ENCODE data around the gene ZIC2.
A peak's percentile ranks its signal among the peaks of the same experiment; 100 is the strongest.

ZIC2 gene

DNA sequence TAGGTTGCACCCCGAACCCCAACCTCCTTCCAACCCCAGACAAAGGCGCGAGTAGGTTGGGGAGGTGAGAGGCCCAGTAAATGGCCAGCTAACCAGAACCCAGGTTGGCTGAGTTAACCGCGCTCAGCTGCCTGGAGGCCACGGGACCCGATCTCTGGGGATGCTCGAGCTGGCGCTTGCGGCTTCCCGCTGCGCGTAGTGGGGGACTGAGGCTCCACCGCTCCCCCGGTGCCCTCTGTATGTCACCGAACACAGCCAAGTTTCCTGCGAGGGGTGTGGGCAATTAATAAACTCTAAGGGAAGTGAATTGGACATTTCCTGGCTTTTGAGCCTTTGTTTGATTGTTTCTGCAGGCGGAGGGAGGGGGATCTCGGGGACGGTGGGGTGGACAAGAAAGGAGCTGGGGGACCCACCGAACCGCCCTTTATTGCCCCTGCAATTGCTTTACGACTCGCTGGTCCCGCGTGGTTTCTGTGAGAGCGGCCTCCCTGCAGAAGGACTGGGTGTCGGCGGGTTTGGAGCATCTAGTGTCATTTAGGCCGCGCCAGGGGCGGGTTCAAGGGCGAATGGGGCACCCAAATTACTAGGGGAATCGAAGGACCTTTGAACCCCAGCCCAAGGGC lies 6.5 kb upstream of the ZIC2 start:
- no peak for DNase-seq

DNA sequence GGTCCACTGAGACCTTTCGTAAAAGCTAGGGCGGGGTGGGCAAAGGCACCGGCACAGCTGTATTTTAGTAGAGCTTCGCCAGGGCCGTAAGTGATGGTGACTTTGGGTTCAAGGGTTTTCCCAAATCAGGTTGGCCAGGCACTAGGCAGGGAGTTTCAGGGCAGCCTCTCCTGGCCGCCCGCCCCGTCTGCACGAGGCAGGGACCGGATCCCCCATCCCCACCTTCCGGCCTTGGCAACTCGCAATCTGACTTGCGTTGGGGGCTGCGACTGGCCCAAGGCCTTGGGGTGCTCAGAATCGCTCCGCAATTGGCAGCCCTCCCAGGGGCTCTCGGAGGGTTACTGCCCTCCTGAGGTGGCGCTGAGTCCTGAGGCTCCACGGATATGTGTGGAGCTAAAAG lies 6.0 kb upstream of the ZIC2 start:
- no peak for DNase-seq

DNA sequence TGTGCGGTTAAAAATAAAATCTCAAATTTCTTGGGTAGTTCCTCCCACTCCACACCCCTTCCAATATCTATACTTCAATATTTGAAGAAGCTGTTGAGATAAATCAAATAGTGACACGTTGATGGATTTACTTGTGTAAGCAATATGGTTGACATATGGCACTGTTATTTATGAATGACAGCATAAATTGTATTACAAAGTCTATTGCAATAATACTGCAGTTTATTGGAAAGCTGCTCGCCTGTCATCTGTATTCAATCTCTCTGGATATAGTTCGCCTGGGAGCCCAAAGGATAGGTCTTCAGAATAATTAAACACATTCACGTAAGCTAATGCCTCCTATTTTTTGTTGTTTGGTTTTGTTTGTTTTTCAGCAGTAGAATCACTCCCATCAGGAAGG lies 5.0 kb upstream of the ZIC2 start:
- no peak for DNase-seq

DNA sequence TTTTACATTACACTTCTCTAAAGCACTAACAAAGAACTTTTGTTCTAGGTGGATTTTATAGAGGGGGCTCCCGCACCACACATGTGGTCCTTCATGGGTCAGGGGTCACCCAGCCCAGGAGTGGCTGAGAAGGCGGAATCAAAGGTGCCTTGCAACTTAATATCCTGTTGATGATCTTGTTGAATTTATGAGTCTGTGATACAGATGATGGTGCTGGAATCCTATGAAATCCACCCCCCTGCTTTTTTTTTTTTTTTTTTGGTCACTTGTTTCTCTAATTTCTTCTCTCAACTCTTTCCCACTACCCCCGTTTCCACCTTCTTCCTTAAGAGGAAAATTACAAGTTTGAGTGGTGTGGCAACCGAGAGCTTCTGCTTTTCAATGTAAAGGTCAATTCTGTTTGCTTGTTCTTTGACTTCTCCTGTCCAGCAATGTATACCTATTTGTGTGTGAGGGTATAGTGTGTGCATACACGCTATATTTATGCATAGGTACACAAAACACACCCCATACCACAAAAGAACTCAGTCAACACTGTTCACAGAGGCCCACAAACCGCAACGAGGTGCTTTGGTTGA lies 4.2 kb upstream of the ZIC2 start:
- no peak for DNase-seq

DNA sequence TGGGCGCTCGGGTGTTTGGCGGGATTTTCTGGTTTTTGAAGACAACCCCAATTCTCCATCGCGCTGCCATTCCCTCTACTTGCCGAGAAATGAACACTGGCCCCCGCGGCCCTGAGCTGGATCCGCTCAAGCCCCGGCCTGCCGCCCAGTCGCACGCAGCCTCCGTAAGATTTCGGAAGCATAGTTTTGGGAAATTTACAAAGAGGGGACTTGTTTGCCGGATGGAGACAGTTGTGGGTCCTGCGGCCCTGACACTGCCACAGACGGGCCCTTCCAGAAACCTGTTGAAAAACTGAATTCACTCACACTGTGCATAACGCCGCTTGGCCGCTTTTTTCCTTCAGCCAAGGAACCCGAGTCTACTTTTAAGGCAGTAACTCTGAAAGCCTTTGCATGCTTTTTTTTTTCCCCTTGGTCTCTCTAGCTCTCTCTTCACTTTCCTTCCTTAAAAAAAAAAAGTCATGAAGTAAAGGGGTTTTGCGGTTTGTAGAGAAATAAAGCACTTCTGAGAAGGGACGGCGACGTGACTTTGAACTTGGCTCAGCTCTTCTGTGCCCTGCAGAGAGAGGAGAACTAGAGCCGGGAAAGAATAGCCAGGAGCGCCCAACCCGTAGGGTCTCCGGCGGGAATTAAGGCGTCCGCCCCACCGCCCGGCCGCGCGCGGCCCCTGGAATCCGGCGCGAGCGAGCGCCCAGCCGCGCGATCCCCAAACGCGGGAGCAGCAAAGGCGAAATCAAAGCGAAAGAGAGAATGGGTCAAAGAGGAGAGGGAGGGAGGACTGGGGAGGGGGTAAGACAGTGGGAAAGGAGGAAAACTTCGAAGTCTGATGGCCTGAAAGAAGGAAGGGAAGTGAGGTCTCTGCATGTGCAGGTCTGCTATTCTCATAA lies 3.4 kb upstream of the ZIC2 start:
- no peak for DNase-seq

DNA sequence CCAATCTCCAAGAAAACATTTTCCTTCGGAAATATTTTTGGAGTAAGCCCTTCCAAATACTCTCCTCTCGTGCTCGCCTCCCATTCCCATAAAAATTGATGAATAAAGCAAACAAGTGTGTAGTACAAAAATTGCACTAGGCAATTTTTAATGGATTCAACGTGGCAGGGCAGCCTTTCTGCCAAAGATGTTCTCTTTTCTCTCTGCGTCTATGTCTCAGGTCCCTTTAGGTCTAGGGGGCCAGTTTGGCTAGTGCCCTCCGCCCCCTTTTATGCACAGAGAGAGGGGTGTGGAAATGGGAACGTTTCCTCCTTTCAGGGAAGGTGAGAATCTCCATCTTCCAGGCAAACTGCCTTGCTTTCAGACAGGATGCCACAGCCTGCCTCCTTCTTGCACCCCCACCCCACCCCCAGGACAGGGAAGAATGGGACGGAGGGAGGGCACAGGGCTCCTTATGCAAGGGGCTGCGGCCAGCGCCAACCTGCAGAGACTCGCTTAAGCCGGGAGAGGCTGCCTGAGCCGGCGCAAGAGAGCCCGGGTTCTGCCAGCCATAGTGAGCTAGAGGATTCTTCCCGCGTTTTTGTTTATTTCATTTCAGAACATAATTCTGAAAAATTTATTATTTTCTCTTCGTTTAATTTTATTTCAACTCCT lies 2.7 kb upstream of the ZIC2 start:
- DNase-seq = no peak

DNA sequence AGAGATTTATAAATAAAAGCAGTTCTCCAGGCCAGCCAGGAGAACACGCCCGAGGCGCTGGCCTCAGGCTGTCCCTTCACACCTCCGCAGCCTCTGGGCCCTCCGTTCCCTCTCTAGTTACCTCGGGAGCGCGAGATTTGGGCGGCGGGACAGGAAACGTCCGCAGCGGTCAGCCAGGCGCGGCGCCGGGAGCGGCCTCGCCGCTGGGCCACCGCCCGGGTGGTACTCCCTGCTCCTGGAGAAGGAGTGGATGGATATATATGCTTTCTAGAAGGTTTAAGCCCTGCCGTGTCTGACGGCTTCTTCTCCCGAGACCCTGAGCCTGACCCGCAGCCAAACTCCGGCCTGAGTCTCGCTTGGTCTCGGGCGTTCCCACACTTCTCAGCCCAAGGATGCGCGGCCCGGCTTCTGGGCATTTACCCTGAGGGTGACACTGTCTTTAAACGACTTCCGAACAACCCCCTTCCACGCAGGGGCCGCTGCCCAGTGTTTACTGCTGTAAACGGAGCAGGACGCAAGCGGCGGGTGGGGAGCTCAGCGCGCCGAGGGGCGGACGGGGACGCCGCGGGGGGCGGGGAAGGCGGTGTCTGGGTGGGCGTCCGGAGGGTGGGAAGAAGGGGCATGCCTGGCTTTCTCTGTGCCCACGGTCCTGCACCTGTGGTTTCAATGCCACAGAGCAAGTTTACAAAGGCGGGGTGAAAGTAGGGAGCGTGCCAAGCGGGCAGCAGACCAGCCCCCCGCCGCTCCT lies 2.0 kb upstream of the ZIC2 start:
- DNase-seq = no peak

DNA sequence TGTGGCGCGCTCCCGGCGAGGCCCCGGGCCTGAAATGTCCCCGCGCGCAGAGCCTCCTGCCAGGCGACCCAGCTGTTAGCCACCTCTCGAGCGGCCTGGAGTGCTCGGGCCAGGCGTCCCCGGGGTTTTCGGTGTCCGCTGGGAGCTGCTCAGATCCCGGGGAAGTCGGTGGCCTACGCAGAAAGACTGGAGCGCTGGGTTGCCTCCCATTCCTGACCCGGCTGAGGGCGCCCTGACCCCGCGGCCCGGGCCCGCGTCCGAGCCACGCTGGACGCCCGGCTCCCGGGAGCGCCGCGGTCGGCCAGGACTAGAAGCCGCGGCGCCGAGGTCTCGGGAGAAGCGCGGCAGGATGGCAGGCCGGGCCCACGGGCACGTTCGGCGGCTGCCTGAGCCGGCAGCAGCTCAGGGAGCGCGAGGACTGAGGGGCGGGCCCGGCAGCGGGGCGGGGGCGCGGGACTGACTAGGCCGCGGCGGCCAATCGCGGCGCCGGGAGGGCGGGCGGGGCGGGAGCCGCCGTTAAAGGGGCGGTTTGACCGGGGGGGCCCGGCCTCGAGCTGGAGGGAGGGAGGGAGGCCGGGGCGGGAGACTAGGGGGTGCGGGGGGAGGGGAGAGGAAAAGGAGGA lies 1.3 kb upstream of the ZIC2 start:
- peak; percentile 59 for DNase-seq

DNA sequence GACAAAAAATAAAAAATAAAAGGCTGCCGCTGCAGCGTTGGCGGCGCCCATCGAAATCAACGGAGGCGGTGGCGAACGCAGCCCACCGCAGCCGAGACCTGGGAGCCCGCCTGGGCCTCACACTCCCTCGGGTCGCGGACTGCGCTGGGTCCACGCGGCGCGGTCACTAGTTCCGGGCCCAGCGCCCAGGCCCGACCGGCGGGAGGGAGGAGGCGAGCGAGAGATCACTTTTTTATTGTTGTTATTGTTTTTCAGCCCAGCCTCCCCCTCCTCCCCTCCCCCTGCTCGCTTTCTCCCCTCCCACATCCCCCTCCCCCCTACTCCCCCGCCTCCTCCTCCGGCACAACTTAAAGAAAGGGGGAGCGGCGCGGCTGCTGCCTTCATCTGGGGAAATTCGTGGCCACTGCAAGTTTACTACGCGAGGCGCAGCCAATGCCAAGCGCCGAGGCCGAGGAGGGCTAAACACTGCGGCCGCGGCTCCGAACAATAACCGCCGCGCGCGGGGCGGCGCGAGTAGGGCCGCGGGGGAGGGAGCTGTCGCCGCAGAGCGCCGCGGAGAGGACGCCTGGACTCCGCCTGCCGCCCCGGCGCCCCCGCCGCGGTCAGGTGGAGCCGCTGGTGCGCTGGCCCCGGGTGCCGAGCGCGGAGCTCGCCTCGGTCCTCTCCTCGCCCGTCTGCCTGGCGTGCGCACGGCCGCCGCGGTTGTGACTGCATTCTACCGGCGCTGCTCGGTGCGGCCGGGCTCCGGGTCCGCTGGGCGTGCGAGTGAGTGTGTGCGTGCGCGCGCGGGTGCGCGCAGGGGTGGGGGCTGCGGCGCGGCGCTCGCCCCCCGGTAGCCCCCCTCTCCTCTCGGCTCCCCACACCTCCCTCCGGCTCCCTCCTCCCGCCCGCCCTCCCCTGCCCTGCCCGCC lies 505 bp upstream of the ZIC2 start:
- DNase-seq = no peak

DNA sequence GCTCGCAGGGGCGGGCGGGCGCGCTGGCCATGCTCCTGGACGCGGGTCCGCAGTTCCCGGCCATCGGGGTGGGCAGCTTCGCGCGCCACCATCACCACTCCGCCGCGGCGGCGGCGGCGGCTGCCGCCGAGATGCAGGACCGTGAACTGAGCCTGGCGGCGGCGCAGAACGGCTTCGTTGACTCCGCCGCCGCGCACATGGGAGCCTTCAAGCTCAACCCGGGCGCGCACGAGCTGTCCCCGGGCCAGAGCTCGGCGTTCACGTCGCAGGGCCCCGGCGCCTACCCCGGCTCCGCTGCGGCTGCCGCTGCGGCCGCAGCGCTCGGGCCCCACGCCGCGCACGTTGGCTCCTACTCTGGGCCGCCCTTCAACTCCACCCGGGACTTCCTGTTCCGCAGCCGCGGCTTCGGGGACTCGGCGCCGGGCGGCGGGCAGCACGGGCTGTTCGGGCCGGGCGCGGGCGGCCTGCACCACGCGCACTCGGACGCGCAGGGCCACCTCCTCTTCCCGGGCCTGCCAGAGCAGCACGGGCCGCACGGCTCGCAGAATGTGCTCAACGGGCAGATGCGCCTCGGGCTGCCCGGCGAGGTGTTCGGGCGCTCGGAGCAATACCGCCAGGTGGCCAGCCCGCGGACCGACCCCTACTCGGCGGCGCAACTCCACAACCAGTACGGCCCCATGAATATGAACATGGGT lies 599 bp downstream of the ZIC2 start:
- no peak for DNase-seq

DNA sequence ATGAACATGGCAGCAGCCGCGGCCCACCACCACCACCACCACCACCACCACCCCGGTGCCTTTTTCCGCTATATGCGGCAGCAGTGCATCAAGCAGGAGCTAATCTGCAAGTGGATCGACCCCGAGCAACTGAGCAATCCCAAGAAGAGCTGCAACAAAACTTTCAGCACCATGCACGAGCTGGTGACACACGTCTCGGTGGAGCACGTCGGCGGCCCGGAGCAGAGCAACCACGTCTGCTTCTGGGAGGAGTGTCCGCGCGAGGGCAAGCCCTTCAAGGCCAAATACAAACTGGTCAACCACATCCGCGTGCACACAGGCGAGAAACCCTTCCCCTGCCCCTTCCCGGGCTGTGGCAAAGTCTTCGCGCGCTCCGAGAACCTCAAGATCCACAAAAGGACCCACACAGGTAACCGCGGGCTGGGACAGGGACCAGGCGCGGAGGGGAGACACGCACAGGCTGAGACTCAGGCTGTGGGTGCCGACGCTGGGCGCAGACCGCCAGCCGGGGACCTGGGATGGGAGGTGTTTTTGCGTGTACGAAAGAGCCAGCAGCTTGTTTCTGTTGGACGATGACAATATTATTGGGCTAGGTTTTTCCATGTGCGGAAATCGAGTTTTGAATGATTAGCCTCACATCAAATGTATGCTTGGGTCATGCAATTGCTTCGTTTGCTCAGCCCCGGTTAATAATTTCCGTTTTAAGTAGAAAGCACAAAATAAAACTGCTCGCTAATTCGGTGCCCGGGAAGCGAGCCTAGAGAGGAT lies 1.3 kb downstream of the ZIC2 start:
- no peak for DNase-seq

DNA sequence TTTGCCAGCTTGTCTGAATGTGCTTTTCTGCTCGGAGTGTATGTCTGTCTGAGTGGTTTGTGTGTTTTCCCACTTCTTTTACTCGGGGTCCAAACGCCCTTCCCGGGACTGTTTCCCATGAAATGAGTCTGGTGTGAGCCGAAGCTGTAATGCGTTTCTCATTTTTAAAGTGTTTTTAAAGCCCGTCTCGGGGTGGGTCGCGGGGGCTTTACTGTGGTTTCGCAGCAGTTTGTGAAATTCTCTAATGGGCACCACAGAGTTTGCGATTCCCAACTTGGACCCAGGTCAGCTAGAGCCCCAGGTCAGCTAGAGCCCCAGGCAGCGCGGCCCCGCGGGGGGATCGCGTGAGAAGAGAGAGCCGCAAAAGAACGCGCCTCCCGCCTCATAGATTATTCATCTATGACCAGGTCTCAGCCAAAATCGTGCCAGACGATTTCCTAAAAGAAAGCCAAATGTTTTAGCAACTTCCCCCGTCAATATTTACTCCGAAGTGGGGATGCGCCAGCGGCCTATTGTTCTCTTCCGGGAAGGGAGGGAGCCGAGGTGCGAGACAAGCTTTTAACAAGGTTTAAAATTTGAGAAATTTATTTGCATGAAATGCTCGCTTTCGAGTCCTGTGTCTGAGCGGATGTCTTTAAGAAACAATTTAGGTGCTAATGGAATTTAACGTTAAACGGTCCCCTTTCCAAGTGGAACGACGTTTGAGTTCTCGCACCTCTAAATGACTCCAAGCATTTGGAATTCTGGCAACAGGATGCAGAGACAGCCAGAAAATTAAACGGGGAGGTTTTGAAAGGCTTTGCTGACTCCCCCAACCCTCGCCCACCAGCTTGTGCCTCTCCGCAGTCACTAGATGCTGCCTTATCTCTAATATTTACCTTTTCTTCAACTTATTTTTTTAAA lies 2.2 kb downstream of the ZIC2 start:
- DNase-seq = no peak

DNA sequence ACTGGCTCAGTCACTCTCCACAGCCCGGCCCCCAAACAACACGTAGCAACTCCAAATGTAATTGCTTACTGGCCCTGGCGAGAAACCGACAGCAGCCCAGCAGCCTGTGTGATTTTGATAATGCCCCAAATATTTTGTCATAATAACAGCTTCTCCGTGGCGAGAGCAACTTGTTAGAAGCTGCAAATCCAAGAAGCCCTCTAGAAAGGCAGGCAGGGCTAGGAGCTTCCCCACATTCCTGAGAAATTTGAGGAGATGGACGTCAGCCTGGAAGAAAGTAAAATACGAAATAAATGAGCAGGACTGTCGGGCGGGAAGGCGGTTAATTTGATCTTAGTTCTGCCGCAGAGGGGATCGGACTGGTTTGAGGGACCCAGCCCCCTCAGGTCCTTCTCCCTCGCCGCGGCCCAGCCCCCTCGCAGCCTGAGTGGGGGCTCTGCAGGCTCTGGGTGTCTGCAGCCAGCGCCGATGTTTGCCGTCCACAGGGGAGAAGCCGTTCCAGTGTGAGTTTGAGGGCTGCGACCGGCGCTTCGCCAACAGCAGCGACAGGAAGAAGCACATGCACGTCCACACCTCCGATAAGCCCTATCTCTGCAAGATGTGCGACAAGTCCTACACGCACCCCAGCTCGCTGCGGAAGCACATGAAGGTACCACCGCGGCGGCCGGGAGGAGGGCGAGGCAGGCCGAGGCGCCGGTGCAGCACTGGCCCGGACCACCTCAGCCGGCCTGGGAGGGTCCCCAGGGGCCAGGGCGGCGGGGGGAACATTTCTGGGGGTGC lies 3.1 kb downstream of the ZIC2 start:
- DNase-seq = no peak

DNA sequence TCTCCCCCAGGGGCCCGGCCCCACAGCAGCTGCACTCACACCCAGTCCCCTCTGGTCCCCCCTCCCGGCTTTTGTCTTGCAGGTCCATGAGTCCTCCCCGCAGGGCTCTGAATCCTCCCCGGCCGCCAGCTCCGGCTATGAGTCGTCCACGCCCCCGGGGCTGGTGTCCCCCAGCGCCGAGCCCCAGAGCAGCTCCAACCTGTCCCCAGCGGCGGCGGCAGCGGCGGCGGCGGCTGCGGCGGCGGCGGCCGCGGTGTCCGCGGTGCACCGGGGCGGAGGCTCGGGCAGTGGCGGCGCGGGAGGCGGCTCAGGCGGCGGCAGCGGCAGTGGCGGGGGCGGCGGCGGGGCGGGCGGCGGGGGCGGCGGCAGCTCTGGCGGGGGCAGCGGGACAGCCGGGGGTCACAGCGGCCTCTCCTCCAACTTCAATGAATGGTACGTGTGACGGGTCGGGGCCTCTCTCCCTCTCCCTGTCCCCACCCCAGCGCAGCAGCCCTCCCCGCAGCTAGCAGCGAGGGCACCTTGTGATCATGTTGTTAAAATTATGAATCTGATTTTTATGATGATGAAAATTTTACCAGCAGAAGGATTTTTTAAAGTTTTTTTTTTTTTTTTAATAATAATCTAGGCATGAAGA lies 3.8 kb downstream of the ZIC2 start:
- no peak for DNase-seq

DNA sequence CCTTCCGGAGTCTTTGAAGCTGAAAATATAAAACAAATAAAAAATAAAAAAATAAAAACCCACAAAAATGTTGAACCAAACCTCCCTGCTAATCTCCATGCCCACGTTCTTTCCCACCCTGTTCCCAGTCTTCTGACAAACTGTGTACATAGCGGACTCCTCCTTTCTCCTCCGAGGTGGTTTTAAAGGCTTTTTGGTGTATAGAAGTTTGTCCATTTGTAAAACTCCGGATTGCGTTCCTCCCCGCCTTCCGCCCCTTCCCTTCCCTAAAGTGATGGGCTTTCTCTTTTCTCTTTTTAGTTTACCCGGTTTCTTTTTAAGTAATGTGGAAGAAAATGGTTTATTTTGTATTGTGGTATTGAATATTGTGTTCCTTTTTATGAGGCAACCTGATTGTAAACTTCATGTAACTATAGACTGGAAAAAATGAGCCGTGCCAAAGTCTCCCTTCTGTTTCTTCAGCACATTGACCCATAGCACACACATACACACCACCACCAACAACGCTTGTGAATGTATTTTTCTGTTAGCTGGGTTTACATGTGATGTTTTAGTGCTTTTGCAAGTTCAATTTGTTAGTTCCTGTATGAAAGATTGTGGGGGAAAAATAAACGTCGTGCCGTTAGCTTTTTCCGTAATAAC lies 4.4 kb downstream of the ZIC2 start:
- no peak for DNase-seq

DNA sequence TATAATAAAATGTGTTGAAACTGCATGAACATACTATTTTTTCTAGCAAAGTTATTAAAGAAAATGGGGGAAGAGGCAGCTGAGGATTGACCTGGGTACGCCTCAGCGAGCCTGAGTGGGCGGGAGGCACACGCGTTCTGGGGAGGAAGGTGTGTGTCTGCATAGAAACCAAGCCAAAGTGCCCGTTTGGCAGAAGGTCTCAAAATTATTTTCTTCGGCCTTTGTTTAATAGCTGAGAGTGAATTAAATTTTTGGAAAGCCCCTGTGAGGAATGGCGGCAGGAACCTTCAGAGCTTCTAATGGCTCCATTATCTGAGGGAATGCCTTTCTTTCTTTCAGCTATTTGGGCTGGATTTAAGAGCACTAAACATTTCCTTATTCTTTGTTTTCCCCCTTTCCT lies 5.2 kb downstream of the ZIC2 start:
- DNase-seq = no peak

Measured in stimulated activated CD4-positive, alpha-beta T cell treated with anti-CD3 and anti-CD28 coated beads, Interleukin-12 subunit alpha, Interleukin-12 subunit beta, amount 100 ng/mL, for 4 hours (primary cell).